K562 (cell line): ENCODE results near the gene PNPLA8. TPM values are rescaled to one million over a fixed set of nuclear protein-coding genes. Genes with fewer than 3 reads are reported as not detected.

Experiments
- ATAC-seq: fragments of 200-7000 bp; cut with Tn5 transposase; 3 replicates; pipeline ENCODE4 v1.9.1; 2020; ENCODE audit warnings: moderate library complexity
- BruUV-seq: library from RNA; stranded (reverse); fragments of 400-500 nt; replicated peaks from 2 replicates; lab custom pipeline; 2021; lab: Mats Ljungman, UMichigan
- CTCF ChIA-PET: fragments of 300-600 bp; formaldehyde crosslinking; extraction: SDS; loops from one replicate; lab custom pipeline; 2021; ENCODE audit warnings: low intra/inter-chr PET ratio; lab: Yijun Ruan, JAX
- POLR2A ChIA-PET: fragments of 300-600, 350-650 bp; sonication (Branson Sonifier 250); formaldehyde crosslinking; extraction: SDS; loops from one replicate; lab custom pipeline; 2021; ENCODE audit warnings: antibody characterized with exemption, inconsistent platforms; lab: Yijun Ruan, JAX
- DNase-seq, 4 experiments: peaks; one replicate each; pipeline versions ENCODE4 v3.0.0 to v3.0.0-alpha.2; 2011 to 2018; ENCODE audit warnings: low spot score in 3 of 4, mixed read lengths in 3 of 4; ENCODE audit errors: extremely low read depth in 1 of 4
- FAIRE-seq: peaks from 2 replicates; lab custom pipeline; 2011; peaks lifted over from hg19 to GRCh38; lab: Jason Lieb, UNC
- H2AFZ ChIP-seq: 2 replicates; pipeline ENCODE4 v1.6.0; 2011; ENCODE audit warnings: low read depth, low read length, control low read depth, inconsistent platforms
- H3K27ac ChIP-seq: fragments of 200-600 bp; 3 replicates; pipeline ENCODE4 v1.8.0; 2011; ENCODE audit warnings: low read depth, mild to moderate bottlenecking, control low read depth, inconsistent platforms, low read length, moderate library complexity, mixed read lengths; ENCODE audit errors: extremely low read depth
- H3K27me3 ChIP-seq, 2 experiments: fragments of 300-600 bp in 1 of 2; 2 replicates in 1 of 2; 3 replicates in 1 of 2; pipeline versions ENCODE4 v1.6.0 to v1.8.0; 2011; ENCODE audit warnings: inconsistent platforms in 2 of 2, low read length in 2 of 2, mild to moderate bottlenecking in 1 of 2, mixed read lengths in 1 of 2, moderate library complexity in 1 of 2; ENCODE audit not compliant: control insufficient read depth in 2 of 2, insufficient read depth in 2 of 2
- H3K36me3 ChIP-seq: fragments of 300-600 bp; 3 replicates; pipeline ENCODE4 v1.8.0; 2011; ENCODE audit warnings: mild to moderate bottlenecking, low read length, inconsistent platforms; ENCODE audit not compliant: control insufficient read depth, insufficient read depth
- H3K4me1 ChIP-seq, 2 experiments: fragments of 200-600 bp in 1 of 2; replicated peaks in 1 of 2; 2 replicates in 1 of 2; 3 replicates in 1 of 2; pipeline versions ENCODE4 v1.5.1 to v1.8.0; 2011; ENCODE audit warnings: inconsistent platforms in 2 of 2, low read length in 2 of 2, mild to moderate bottlenecking in 1 of 2, mixed read lengths in 1 of 2, moderate library complexity in 1 of 2; ENCODE audit not compliant: control insufficient read depth in 2 of 2, insufficient read depth in 2 of 2
- H3K4me2 ChIP-seq: 2 replicates; pipeline ENCODE4 v1.6.1; 2011; ENCODE audit warnings: low read length, control low read depth, inconsistent platforms, mixed read lengths; ENCODE audit not compliant: insufficient read depth
- H3K4me3 ChIP-seq: fragments of 200-600 bp; sonication (generic), shearing (Covaris generic); 2 replicates; pipeline ENCODE4 v1.5.1; 2016; ENCODE audit warnings: control low read depth, inconsistent platforms
- H3K79me2 ChIP-seq: fragments of 200-600 bp; 3 replicates; pipeline ENCODE4 v1.8.0; 2011; ENCODE audit warnings: low read length, inconsistent platforms; ENCODE audit not compliant: control insufficient read depth, insufficient read depth
- H3K9ac ChIP-seq, 2 experiments: 2 replicates each; pipeline versions ENCODE4 v1.6.0 to v1.6.1; 2011; ENCODE audit warnings: low read depth in 2 of 2, low read length in 2 of 2, control low read depth in 1 of 2, inconsistent platforms in 1 of 2, mild to moderate bottlenecking in 1 of 2, mixed read lengths in 1 of 2; ENCODE audit not compliant: insufficient read depth in 1 of 2
- H3K9me1 ChIP-seq: one replicate; pipeline ENCODE4 v1.6.0; 2011; ENCODE audit warnings: inconsistent platforms, mild to moderate bottlenecking, low read length, moderate library complexity; ENCODE audit not compliant: control insufficient read depth, insufficient read depth
- H3K9me3 ChIP-seq: replicated peaks from 2 replicates; pipeline ENCODE4 v1.5.1; 2011; ENCODE audit warnings: low read depth, low read length, inconsistent platforms; ENCODE audit not compliant: control insufficient read depth, insufficient read depth
- H4K20me1 ChIP-seq: replicated peaks from 2 replicates; pipeline ENCODE4 v1.6.1; 2011; ENCODE audit warnings: low read length, inconsistent platforms, mixed read lengths; ENCODE audit not compliant: control insufficient read depth, insufficient read depth
- ESRRB ChIP-seq: fragments of 250-450 bp; sonication (Bioruptor Pico); IDR thresholded peaks from 2 replicates; pipeline ENCODE4 v1.5.0; 2020; ENCODE audit warnings: mild to moderate bottlenecking, moderate library complexity, borderline replicate concordance
- GABPA ChIP-seq: fragments of 200-800 bp; sonication (Bioruptor generic); conservative IDR thresholded peaks from 2 replicates; pipeline ENCODE4 v1.6.1; 2016; ENCODE audit warnings: low read depth, missing genetic modification characterization, missing compliant biosample characterization
- GTF2A2 ChIP-seq: IDR thresholded peaks from 2 replicates; pipeline ENCODE4 v1.6.1; 2016; ENCODE audit warnings: mild to moderate bottlenecking, missing genetic modification characterization, missing compliant biosample characterization
- HOXB6 ChIP-seq: fragments of 250-450 bp; sonication (Bioruptor Pico); IDR thresholded peaks from 2 replicates; pipeline ENCODE4 v1.5.1; 2022; ENCODE audit warnings: mild to moderate bottlenecking, borderline replicate concordance
- KAT8 ChIP-seq: fragments of 450-650 bp; IDR thresholded peaks from 2 replicates; pipeline ENCODE4 v1.6.1; 2016; ENCODE audit warnings: low read depth, mild to moderate bottlenecking
- SMC3 ChIP-seq: conservative IDR thresholded peaks from 2 replicates; pipeline ENCODE4 v1.6.1; 2011; ENCODE audit warnings: low read depth, low read length, improper control_type of control experiment; ENCODE audit not compliant: insufficient read depth
- SP2 ChIP-seq: IDR thresholded peaks from 2 replicates; pipeline ENCODE4 v1.6.1; 2011; ENCODE audit warnings: mild to moderate bottlenecking, low read depth, low read length, moderate library complexity; ENCODE audit not compliant: poor library complexity, severe bottlenecking; ENCODE audit errors: extremely low read depth
- ZNF24 ChIP-seq: fragments of 450-650 bp; IDR thresholded peaks from 2 replicates; pipeline ENCODE4 v1.6.1; 2016
- ZNF696 ChIP-seq: fragments of 250-450 bp; sonication (Bioruptor Pico); conservative IDR thresholded peaks from 2 replicates; pipeline ENCODE4 v1.4.0; 2020; ENCODE audit warnings: mild to moderate bottlenecking, moderate library complexity
- ZNF717 ChIP-seq: fragments of 250-450 bp; sonication (Bioruptor Pico); IDR thresholded peaks from 2 replicates; pipeline ENCODE4 v1.5.0; 2021
- WGBS: fragments of 100-300 bp; shearing (Covaris generic); methylation state at CpG from one replicate; pipeline ENCODE4 v1.1.6; 2016; ENCODE audit warnings: low coverage, mixed read lengths; ENCODE audit not compliant: insufficient coverage; ENCODE audit errors: missing lambda C conversion rate; 5-methylcytosine and 5-hydroxymethylcytosine counted together
- in situ Hi-C: fragments of 300-500 bp; cut with MboI; formaldehyde crosslinking; loops from 4 replicates; pipeline ENCODE4 v1.15.0; 2018; ENCODE audit warnings: inconsistent platforms, mixed read lengths
- intact Hi-C: fragments of 100-400 bp; cut with micrococcal nuclease; formaldehyde crosslinking; loops from 2 replicates; pipeline ENCODE4 v1.14.2; 2022
- polyA plus RNA-seq, 8 experiments: library from polyadenylated mRNA; depleted of rRNA in 4 of 8; stranded (reverse) in 5 of 8; unstranded in 3 of 8; fragments of >200 nt; fragmentation: Nextera tagmentation in 2 of 8; fragmentation: Illumina TruSeq in 1 of 8; extraction: Ambion mirVana in 2 of 8; extraction: Trizol in 1 of 8; gene quantifications; 2 replicates each; pipeline versions ENCODE4 v1.2.1 to v1.2.3, GENCODE V29; 2011 to 2014; ENCODE audit warnings: inconsistent platforms in 1 of 8, missing spikeins in 1 of 8
- total RNA-seq, 7 experiments: library from RNA; depleted of rRNA in 6 of 7; stranded (reverse); fragments of >200 nt in 6 of 7; fragmentation: Illumina TruSeq in 2 of 7; extraction: Trizol in 2 of 7; gene quantifications; 2 replicates each; pipeline versions ENCODE4 v1.2.1 to v1.2.3, GENCODE V29; 2011 to 2021; ENCODE audit warnings: low replicate concordance in 1 of 7
- TF ChIP-seq, protein P1 (sequence below): fragments of 450-650 bp; IDR thresholded peaks from 2 replicates; pipeline ENCODE4 v1.6.1; 2017; ENCODE audit warnings: antibody characterized with exemption

The PNPLA8 gene
- total and polyA plus RNA-seq, 9 of the 15 experiments (the other 6 are each of a cell fraction or from before 2014, with no cell fraction given), result 12.8 to 27.6 (median 16.3) TPM

DNA sequence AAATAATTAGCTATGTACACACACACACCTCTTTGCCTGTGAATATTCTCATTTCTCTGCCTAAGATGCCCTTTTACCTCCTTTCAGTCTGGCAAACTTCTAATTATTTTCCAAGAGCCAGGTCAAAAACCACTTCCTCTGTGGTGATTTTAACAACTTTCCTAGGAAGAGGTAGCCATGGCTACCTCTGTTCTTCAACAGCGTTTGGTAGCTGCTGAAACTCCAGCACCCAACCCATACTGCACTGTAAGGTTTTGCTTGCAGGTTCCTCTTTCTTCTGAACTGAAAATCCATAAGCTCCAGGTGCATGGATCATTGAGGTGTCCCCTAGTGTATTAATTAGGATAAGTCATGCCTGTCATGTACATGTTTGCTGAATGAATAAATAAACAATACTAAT is 95.3 kb downstream of the PNPLA8 start:
- no peaks in the 10 kb centered on the region for H3K9me1 ChIP-seq
- H3K9ac ChIP-seq, result no peak overlapping the region
- WGBS, result 0% methylated on average over 1 of the region's 1 CpG
- H3K4me3 ChIP-seq, result no peak overlapping the region
- no peaks in the 10 kb centered on the region for H3K79me2 ChIP-seq
- DNase-seq, result no peak
- intact Hi-C loops, result no loop called here
- CTCF ChIA-PET, result no interaction called here
- no peak overlapping the region for H3K4me2 ChIP-seq
- in situ Hi-C loops, result no loop called here
- no peak overlapping the region for H2AFZ ChIP-seq
- POLR2A ChIA-PET, result interaction anchor here (1.0 to 1.8 kb wide), 3 partner anchors 9 to 19 kb away, joined by 3 to 5 read pairs (median 5); no protein-coding TSS in a partner anchor
- H4K20me1 ChIP-seq, result no peaks in the 10 kb centered on the region
- BruUV-seq, result no TSS peak
- ATAC-seq, result no peak
- H3K9me3 ChIP-seq, result no peaks in the 10 kb centered on the region
- peaks cover 14 to 23% of the 10 kb centered on the region in 2 experiments; a peak in 4 of 5 replicates for H3K27me3 ChIP-seq
- FAIRE-seq, result peak; percentile 26
- H3K4me1 ChIP-seq, result peaks cover 0 to under 1% of the 10 kb centered on the region in 2 experiments; a peak in 1 of 5 replicates
- H3K27ac ChIP-seq, result no peak overlapping the region
- no peaks in the 10 kb centered on the region for H3K36me3 ChIP-seq
- TF ChIP-seq SP2 (no peak), GABPA (no peak), ZNF696 (CRISPR knock-in tag) (no peak), SMC3 (no peak), ZNF24 (no peak), KAT8 (no peak), HOXB6 (CRISPR knock-in tag) (no peak), GTF2A2 (tag) (no peak), ZNF717 (no peak), ESRRB (CRISPR knock-in tag) (no peak)
- TF ChIP-seq, protein P1, sequence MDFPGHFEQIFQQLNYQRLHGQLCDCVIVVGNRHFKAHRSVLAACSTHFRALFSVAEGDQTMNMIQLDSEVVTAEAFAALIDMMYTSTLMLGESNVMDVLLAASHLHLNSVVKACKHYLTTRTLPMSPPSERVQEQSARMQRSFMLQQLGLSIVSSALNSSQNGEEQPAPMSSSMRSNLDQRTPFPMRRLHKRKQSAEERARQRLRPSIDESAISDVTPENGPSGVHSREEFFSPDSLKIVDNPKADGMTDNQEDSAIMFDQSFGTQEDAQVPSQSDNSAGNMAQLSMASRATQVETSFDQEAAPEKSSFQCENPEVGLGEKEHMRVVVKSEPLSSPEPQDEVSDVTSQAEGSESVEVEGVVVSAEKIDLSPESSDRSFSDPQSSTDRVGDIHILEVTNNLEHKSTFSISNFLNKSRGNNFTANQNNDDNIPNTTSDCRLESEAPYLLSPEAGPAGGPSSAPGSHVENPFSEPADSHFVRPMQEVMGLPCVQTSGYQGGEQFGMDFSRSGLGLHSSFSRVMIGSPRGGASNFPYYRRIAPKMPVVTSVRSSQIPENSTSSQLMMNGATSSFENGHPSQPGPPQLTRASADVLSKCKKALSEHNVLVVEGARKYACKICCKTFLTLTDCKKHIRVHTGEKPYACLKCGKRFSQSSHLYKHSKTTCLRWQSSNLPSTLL, result no peak
